ENCODE measurements around the gene PCDHA9.
"Not testable (repeated sequence)": the region's sequence is repeated elsewhere in the genome, so short reads cannot be mapped to it uniquely, and the experiment has no call there.

The PCDHA9 gene

GRCh38 chr5:140835622-140836510, 12.3 kb upstream of the PCDHA9 start:
- TF ChIP-seq, protein P1, sequence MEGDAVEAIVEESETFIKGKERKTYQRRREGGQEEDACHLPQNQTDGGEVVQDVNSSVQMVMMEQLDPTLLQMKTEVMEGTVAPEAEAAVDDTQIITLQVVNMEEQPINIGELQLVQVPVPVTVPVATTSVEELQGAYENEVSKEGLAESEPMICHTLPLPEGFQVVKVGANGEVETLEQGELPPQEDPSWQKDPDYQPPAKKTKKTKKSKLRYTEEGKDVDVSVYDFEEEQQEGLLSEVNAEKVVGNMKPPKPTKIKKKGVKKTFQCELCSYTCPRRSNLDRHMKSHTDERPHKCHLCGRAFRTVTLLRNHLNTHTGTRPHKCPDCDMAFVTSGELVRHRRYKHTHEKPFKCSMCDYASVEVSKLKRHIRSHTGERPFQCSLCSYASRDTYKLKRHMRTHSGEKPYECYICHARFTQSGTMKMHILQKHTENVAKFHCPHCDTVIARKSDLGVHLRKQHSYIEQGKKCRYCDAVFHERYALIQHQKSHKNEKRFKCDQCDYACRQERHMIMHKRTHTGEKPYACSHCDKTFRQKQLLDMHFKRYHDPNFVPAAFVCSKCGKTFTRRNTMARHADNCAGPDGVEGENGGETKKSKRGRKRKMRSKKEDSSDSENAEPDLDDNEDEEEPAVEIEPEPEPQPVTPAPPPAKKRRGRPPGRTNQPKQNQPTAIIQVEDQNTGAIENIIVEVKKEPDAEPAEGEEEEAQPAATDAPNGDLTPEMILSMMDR (IDR thresholded peaks at IDR 0.05; ENCODE audit: unreplicated experiment in 3 of 3) = no peak
- H3K27me3 Mint-ChIP-seq (ENCODE audit: low read depth) = no peaks in the 10 kb centered on the region
- H3K4me3 Mint-ChIP-seq = no peak overlapping the region
- H3K27ac Mint-ChIP-seq = no peak overlapping the region
- peaks cover 61% of the 10 kb centered on the region for H3K9me3 Mint-ChIP-seq
- no peaks in the 10 kb centered on the region for H3K4me1 Mint-ChIP-seq
- H3K36me3 Mint-ChIP-seq (ENCODE audit: low read depth) = peaks cover 89% of the 10 kb centered on the region

DNA sequence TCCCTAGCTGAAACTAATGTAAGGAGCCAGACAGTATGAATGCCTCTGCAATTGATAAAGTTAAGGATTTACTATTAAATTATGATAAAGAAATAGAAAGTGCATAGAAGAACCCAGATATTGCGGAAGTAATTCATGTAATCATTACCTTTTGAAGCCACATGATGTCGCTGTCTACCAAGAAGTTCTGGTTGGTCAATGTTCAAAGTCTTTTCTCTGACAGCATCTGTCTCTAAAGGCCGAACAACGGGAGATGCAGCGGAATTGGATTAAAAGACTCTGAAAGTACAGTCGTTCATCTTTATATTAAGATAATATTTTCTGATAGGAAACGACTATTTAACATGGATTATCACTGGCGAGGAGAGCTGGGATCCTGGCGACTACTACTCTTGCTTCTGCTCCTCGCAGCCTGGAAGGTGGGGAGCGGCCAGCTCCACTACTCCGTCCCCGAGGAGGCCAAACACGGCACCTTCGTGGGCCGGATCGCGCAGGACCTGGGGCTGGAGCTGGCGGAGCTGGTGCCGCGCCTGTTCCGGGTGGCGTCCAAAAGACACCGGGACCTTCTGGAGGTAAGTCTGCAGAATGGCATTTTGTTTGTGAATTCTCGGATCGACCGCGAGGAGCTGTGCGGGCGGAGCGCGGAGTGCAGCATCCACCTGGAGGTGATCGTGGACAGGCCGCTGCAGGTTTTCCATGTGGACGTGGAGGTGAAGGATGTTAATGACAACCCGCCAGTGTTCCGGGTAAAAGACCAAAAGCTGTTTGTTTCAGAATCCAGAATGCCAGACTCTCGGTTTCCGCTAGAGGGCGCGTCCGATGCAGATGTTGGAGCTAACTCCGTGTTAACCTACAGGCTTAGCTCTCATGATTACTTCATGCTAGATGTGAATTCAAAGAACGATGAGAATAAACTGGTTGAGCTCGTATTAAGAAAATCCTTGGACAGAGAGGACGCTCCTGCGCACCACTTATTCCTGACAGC, 6.9 kb upstream of the PCDHA9 start, which contains the start of gene PCDHA8:
PCDHA8 (plus strand) TSS at position 210 of the 985 bp plus-strand sequence; CDS start at position 345, 135 bp downstream.
- H3K4me1 Mint-ChIP-seq = no peaks in the 10 kb centered on the region
- no peak within 1 kb of the TSS for H3K27ac Mint-ChIP-seq
- H3K9me3 Mint-ChIP-seq = peaks cover 48% of the 10 kb centered on the region
- TF ChIP-seq, protein P1 (IDR thresholded peaks at IDR 0.05; ENCODE audit: unreplicated experiment in 3 of 3) = no peak
- no peaks in the 10 kb centered on the region for H3K27me3 Mint-ChIP-seq (ENCODE audit: low read depth)
- peaks cover 84% of the 10 kb centered on the region for H3K36me3 Mint-ChIP-seq (ENCODE audit: low read depth)
- H3K4me3 Mint-ChIP-seq = no peak within 1 kb of the TSS

DNA sequence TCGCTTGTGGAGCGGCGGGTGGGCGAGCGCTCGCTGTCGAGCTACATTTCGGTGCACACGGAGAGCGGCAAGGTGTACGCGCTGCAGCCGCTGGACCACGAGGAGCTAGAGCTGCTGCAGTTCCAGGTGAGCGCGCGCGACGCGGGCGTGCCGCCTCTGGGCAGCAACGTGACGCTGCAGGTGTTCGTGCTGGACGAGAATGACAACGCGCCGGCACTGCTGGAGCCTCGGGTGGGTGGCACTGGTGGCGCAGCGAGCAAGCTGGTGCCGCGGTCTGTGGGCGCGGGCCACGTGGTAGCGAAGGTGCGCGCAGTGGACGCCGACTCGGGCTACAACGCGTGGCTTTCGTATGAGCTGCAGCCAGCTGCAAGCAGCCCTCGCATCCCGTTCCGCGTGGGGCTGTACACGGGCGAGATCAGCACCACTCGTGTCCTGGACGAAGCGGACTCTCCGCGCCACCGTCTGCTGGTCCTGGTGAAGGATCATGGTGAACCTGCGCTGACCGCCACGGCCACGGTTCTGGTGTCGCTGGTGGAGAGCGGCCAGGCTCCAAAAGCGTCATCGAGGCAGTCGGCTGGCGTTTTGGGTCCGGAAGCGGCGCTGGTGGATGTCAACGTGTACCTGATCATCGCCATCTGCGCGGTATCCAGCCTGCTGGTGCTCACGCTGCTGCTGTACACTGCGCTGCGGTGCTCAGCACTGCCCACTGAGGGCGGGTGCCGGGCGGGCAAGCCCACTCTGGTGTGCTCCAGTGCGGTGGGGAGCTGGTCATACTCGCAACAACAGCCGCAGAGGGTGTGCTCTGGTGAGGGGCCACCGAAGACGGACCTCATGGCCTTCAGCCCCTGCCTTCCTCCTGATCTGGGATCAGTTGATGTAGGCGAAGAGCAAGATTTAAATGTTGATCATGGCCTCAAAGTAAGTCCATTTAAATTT, 5.1 kb upstream of the PCDHA9 start:
- peaks cover 56% of the 10 kb centered on the region for H3K9me3 Mint-ChIP-seq
- H3K4me3 Mint-ChIP-seq = no peak overlapping the region
- peaks cover 86% of the 10 kb centered on the region for H3K36me3 Mint-ChIP-seq (ENCODE audit: low read depth)
- no peaks in the 10 kb centered on the region for H3K27me3 Mint-ChIP-seq (ENCODE audit: low read depth)
- no peaks in the 10 kb centered on the region for H3K4me1 Mint-ChIP-seq
- TF ChIP-seq, protein P1 (IDR thresholded peaks at IDR 0.05; ENCODE audit: unreplicated experiment in 3 of 3) = no peak
- no peak overlapping the region for H3K27ac Mint-ChIP-seq

- not testable (repeated sequence) for H3K27me3 Mint-ChIP-seq (ENCODE audit: low read depth); H3K4me1 Mint-ChIP-seq; H3K27ac Mint-ChIP-seq; H3K4me3 Mint-ChIP-seq
- H3K36me3 Mint-ChIP-seq (ENCODE audit: low read depth) = peaks cover 73% of the 10 kb centered on the region
- peaks cover 54% of the 10 kb centered on the region for H3K9me3 Mint-ChIP-seq
Measured at GRCh38 chr5:140849831-140850634, 1.9 kb downstream of the PCDHA9 start.

GRCh38 chr5:140855772-140856674, 7.8 kb downstream of the PCDHA9 start, which contains the start of gene PCDHA10:
Gene PCDHA10 (plus strand): TSS chr5:140855897. CDS start chr5:140856049, 152 bp downstream.
- peaks cover 61% of the 10 kb centered on the region for H3K9me3 Mint-ChIP-seq
- no peaks in the 10 kb centered on the region for H3K4me1 Mint-ChIP-seq

More at GRCh38 chr5:140855772-140856674, 7.8 kb downstream of the PCDHA9 start, which contains the start of gene PCDHA10:
- H3K4me3 Mint-ChIP-seq = peak within 1 kb of the TSS; percentile 80 to 86 (median 82)
- H3K27ac Mint-ChIP-seq = peak within 1 kb of the TSS; percentile 58 to 94 (median 63)
- TF ChIP-seq, protein P1 (IDR thresholded peaks at IDR 0.05; ENCODE audit: unreplicated experiment in 3 of 3) = peak in 2 of 3 experiments; percentile 15 to 35
- no peaks in the 10 kb centered on the region for H3K27me3 Mint-ChIP-seq (ENCODE audit: low read depth)
- H3K36me3 Mint-ChIP-seq (ENCODE audit: low read depth) = peaks cover 85% of the 10 kb centered on the region

Data from nephron (organoid).